HG03354 (cell line): Measurements from ENCODE around the gene CSF1.
A peak's percentile ranks its signal among the peaks of the same experiment; 100 is the strongest.

Experiments
- ATAC-seq: cut with Tn5 transposase; IDR thresholded peaks from one replicate; pipeline ENCODE4 v1.9.1; 2021; ENCODE audit warnings: mild to moderate bottlenecking; ENCODE audit not compliant: unreplicated experiment, poor library complexity, severe bottlenecking

The CSF1 gene

GRCh38 chr1:109898842-109899241, 11.8 kb upstream of the CSF1 start:
- no peak for ATAC-seq

GRCh38 chr1:109901141-109901523, 9.5 kb upstream of the CSF1 start:
- no peak for ATAC-seq

GRCh38 chr1:109901524-109902145, 9.0 kb upstream of the CSF1 start:
- no peak for ATAC-seq

- no peak for ATAC-seq
These were observed 8.3 kb upstream of the CSF1 start for GRCh38 chr1:109902204-109902985.

DNA sequence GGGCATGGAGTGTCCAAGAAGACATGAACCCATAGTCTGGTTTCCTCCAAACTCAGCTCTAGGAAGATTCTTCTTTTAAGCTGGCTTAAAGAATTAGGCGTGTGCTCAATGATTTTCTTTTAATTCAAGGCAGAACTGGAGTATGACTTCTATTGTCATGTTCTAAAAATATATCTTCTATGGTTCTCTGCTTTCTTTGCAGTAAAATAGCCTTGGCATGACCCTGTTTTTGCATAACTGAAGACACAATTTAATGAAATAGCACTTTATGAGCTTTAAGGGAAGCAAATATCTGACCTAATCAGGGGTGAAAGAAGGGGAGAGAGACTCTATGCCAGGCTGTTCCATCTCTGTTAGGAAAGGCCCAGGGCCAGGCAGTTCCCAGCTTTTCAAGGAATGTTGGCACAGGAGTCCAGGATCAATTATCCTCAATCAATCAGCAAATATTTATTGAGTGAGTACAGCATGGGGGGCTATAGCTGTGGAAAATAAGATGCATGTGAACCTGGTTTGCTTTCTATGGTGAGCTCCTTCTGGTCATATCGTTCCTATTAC, 7.2 kb upstream of the CSF1 start:
- ATAC-seq, result no peak

- ATAC-seq, result no peak
These were observed 6.4 kb upstream of the CSF1 start for GRCh38 chr1:109904105-109904817.

GRCh38 chr1:109905491-109905890, 5.2 kb upstream of the CSF1 start:
- no peak for ATAC-seq

- ATAC-seq, result peak; percentile 94
These were observed 4.3 kb upstream of the CSF1 start for GRCh38 chr1:109906160-109906838.

GRCh38 chr1:109906839-109907180, 3.8 kb upstream of the CSF1 start:
- ATAC-seq, result no peak

DNA sequence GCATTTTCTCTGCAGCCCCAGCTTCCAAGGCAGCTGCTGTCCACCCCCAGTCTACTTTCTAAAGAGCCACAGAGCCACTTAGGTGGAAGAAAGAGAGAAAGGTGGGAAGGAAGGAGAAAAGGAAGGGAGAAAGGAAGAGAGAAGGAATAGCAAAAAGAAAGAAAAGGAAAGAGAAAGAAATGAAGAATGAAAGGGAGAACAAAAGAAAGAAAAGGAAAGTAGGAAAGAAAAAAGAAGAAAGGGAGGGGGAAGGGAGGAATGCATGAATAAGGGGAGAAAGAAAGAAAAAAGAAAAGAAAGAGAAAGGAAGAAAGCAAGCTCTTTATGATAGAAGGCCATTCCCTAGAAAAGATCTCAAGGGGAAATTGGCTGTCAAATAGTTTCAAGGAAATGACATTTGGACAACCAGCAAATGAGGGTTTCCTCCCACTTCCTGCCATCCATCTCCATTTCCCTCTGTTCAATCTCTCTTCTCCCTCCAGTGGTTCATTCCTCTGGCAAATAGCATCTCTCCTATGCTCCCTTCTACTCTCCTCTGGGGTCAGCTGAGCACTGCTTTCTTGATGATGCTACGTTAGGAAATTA, 3.4 kb upstream of the CSF1 start:
- no peak for ATAC-seq

DNA sequence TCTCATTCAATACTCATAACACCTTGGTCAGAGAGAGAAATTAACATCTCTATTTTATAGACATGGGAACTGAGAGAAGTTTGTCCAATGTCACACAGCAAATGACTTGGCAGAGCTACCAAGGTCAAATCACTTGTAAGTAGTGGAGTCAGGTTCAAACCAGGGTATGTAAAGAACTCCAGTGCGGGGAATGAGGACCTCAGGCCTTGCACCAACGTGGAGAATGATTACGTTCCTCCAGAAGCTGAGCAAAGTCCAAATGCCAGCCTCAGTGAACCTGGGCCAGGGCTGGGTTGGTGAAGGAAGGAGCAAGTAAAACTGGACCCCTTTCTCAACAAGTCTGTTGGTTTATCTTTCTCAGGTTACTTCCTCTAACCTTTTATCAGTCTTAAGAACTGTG, 1.8 kb upstream of the CSF1 start:
- ATAC-seq, result no peak

GRCh38 chr1:109909561-109909960, 1.1 kb upstream of the CSF1 start:
- no peak for ATAC-seq

DNA sequence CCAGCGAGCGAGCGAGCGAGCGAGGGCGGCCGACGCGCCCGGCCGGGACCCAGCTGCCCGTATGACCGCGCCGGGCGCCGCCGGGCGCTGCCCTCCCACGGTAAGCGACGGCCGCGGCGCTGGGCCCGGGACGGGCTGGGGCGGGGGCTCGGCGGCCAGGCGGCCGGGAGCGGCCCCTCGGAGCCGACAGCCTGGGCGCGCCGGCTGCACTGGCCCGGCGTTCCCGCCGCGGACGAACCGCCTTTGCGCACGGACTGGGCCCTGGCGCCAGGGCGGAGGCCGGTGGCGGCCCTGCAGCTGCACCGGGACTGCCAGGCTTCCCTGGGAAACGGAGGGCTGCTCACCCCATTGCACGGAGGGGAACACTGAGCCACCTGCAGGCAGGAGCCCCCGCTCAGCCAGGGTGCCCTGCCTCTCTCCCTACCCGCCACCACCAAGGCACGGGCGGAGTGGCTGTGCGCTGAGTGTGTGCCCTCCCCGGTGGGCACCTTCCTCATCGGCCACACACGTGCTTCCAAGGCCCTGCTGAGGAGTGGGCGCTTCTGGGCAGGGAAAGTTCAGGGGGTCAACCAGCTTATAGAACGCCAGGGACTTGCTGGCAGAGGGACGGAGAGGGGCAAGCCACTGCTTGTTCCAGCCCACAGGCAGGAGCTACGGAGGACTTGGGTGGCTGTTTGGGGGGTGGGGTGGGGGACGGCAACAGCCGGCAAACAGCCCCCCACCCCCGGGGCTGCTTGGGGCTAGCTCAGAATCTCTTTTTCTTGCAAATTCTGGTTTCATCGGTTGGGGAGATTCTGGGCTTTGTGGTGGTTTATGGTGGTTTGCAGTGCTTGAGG, 532 bp downstream of the CSF1 start:
- no peak for ATAC-seq

DNA sequence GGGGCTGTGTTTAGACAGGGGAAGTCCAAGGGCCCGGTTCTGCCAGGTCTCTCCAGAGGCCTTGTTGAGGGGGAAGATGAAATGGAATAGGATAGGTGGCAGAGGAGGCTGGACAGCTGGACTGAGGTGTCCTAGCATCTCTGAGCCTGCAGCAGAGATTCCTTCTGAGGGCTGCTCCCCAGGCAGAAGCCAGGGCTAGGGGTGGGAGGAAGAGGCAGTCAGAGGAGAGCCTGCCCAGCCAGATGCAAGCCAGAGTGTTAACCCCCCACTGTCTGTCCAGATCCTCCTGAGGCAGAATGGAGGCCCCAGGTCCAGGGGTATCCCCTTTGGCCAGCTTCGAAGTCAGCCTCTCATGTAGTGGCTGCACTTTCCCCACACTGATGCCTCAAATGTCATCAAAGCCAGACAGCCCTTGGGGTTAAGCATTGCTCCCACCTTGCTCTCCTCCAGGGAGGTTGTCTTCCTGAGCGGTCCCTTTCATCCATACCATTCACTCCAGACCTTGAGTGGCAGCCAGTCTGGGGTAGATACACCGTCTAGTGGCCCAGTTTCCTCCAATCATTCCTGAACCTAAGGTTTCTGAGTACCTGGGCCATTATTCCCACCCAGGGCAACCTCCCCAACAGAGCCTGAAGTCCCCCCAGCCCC, 1.7 kb downstream of the CSF1 start:
- no peak for ATAC-seq

GRCh38 chr1:109912873-109913272, 2.2 kb downstream of the CSF1 start:
- no peak for ATAC-seq

DNA sequence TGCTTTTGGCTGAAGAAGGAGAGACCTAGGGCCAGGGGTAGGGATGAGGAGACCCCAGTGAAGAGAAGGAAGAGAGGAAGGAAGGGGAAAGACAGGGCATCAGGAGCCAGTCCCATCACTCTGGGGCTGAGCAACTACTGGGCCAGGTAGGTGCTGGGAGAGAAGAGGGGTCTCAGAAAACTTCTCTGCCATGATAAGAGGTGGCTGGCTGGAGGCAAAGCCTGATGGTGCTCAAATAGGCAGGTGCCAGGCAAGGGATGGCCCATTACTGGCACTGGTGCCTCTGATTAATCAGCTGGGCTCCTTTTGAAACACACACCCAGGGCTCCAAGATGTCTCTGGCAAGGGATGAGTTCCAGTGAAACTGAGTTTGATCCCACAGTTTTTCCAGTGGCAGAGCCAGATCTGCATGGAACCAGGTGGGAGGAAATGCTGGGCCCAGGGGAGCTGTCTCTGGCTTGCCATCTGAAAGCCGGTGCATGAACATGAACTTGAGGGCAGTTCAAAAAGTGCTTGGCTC, 2.8 kb downstream of the CSF1 start:
- ATAC-seq, result no peak

DNA sequence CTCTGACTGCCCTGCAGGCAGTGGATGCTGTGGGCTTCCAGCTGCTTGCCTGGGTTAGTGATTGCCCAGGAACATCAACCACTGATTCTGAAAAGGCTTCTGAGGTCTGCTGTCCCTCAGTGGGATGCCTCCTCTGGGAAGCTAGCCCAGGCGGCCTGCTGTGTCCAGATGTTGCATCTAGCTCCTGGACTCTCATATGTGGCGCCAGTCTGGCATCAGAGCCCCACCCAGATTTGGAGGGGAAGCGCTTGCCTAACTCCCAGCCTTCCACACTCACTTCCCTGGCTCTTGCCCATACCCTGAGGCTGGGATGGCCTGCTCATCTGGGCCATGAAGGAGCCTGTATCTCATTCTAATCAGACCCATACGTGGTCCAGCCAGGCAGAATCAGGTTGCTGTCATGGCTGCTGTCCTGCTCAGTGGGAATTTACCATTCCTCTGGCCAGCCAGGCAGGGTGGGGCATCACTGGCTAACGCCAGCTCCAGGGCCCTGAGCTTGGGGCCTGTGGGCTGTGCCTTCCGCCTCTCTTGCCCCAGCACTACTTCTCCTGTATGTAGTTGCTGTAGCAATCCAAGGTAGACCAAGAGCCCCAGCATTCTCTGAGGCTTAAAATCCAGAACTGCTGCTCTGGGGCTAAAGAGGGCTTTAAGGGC, 4.1 kb downstream of the CSF1 start:
- no peak for ATAC-seq
